MM.1S (cell line): ENCODE data around the gene ITSN1.

ENCODE experiments used
- EZH2 ChIP-seq: fragments of 300-600 bp; sonication (generic); optimal IDR thresholded peaks from 2 replicates; pipeline ENCODE3; 2017; ENCODE audit warnings: low read depth, mild to moderate bottlenecking, antibody characterized with exemption, low read length, mixed read lengths
- EZH2phosphoT487 ChIP-seq: fragments of 300-600 bp; sonication (generic); IDR thresholded peaks from 2 replicates; pipeline ENCODE4 v1.6.1; 2018; ENCODE audit warnings: antibody characterized with exemption, low read length
- TF ChIP-seq, protein P1 (sequence below): fragments of 300-600 bp; sonication (generic); IDR thresholded peaks from 2 replicates; pipeline ENCODE4 v1.5.1; 2016; ENCODE audit warnings: antibody characterized with exemption, low read length, mixed read lengths

DNA sequence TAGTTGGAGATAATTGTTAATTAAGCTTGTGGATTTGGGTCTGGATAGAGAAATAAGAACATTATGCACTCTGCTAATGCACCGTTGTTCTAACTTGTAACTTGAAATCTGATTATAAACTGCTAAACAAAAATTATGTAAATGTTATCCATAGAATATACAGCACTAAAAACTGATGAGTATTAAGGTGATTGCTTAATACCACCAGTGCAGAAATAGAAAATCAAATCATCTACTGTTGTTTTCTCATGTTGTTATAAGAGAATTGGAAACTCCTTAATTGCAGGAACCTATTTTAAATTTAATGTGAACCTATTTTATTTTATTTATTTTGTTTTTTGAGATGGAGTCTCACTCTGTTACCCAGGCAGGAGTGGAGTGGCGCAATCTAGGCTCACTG, 125.7 kb downstream of the ITSN1 start:
- TF ChIP-seq, protein P1, sequence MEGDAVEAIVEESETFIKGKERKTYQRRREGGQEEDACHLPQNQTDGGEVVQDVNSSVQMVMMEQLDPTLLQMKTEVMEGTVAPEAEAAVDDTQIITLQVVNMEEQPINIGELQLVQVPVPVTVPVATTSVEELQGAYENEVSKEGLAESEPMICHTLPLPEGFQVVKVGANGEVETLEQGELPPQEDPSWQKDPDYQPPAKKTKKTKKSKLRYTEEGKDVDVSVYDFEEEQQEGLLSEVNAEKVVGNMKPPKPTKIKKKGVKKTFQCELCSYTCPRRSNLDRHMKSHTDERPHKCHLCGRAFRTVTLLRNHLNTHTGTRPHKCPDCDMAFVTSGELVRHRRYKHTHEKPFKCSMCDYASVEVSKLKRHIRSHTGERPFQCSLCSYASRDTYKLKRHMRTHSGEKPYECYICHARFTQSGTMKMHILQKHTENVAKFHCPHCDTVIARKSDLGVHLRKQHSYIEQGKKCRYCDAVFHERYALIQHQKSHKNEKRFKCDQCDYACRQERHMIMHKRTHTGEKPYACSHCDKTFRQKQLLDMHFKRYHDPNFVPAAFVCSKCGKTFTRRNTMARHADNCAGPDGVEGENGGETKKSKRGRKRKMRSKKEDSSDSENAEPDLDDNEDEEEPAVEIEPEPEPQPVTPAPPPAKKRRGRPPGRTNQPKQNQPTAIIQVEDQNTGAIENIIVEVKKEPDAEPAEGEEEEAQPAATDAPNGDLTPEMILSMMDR = no peak
- TF ChIP-seq EZH2 = no peak
- no peak for TF ChIP-seq EZH2phosphoT487
